ENCODE results near the gene ATR.

ATR gene

DNA sequence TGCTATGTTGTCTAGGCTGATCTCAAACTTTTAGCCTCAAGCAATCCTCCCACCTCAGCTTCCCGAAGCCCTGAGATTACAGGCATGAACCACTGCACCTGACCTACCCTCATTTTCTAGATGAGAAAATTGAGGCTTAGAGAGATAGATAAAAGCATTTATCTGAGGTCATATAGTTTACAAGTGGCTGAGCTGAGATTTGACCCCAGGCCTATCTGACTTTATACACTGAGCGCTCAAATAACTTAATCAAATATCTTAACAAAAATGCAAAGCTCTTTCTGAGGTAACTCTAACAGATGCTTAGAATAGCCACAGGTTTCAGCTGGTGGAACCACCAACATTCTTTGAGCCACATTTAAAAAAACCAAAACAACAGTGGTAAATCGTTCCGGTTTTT, 23.2 kb upstream of the ATR start:
- H3K14ac ChIP-seq (ENCODE audit: low read length) = no peak overlapping the region
- no peak overlapping the region for H4K8ac ChIP-seq (ENCODE audit: low read depth, low read length)
- H3K4ac ChIP-seq (ENCODE audit: low read depth, low read length) = no peak overlapping the region
- no peak overlapping the region for H3K9ac ChIP-seq (ENCODE audit: low read length)
- peak; percentile 88 to 97 for DNase-seq
- no peaks in the 10 kb centered on the region for H3K27me3 ChIP-seq (ENCODE audit: insufficient read depth, low read length)
- no peaks in the 10 kb centered on the region for H3K36me3 ChIP-seq (ENCODE audit: control insufficient read depth in 1 of 2, insufficient read depth in 2 of 2, low read length in 2 of 2)
- H2BK5ac ChIP-seq (ENCODE audit: low read depth, low read length, poor library complexity) = no peak overlapping the region
- H4K91ac ChIP-seq (ENCODE audit: low read depth, low read length) = no peak overlapping the region
- H3K79me2 ChIP-seq (ENCODE audit: control insufficient read depth, insufficient read depth, low read length, poor library complexity) = no peaks in the 10 kb centered on the region
- no peak overlapping the region for H2AFZ ChIP-seq (ENCODE audit: insufficient read depth, low read length, poor library complexity)
- no peak overlapping the region for H3K4me3 ChIP-seq (ENCODE audit: low read depth, low read length)
- no peak overlapping the region for H3K23ac ChIP-seq (ENCODE audit: low read length)
- H3K18ac ChIP-seq (ENCODE audit: low read length) = no peak overlapping the region
- H3K4me2 ChIP-seq (ENCODE audit: low read length) = no peak overlapping the region
- H2BK12ac ChIP-seq (ENCODE audit: low read length) = no peak overlapping the region
- H2BK120ac ChIP-seq (ENCODE audit: insufficient read depth, low read length, poor library complexity) = no peak overlapping the region
- no CpG with 5 or more reads among the region's 4 CpGs for WGBS (ENCODE audit: extremely low coverage, insufficient coverage, insufficient read length)
- no peaks in the 10 kb centered on the region for H3K9me3 ChIP-seq (ENCODE audit: insufficient read depth, low read depth, low read length)
- no peaks in the 10 kb centered on the region for H3K4me1 ChIP-seq (ENCODE audit: control insufficient read depth in 1 of 2, insufficient read depth in 2 of 2, low read length in 2 of 2)
- H4K12ac ChIP-seq (ENCODE audit: low read depth, low read length) = no peak overlapping the region
- H2AK5ac ChIP-seq (ENCODE audit: low read length) = no peak overlapping the region
- H3K79me1 ChIP-seq (ENCODE audit: low read length) = no peaks in the 10 kb centered on the region
- H3K27ac ChIP-seq (ENCODE audit: low read depth, low read length) = no peak overlapping the region

DNA sequence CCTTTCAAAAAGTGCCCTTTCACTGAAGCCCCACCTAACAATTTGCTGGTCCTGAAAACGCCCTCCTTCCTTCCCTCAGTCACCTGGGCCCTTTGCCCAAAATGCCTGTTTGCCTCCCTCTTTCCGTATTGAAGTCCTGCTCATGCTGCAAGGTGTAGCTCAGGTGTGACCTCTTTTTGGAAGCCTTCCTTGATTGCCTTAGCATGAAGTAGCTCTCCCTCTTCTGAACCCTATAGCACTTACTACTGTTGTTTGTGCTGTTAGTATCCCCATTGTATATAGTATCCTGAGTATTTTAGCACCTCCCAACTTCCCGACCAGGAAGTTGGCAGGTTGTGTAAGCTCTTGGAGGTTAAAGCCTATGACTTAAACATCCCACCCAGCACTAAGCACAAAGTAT, 19.4 kb upstream of the ATR start:
- Histone ChIP-seq H3K14ac (ENCODE audit: low read length) (no peak overlapping the region), H3K79me2 (ENCODE audit: control insufficient read depth, insufficient read depth, low read length, poor library complexity) (peaks cover 2% of the 10 kb centered on the region), H2BK5ac (ENCODE audit: low read depth, low read length, poor library complexity) (no peak overlapping the region), H3K4me1 (ENCODE audit: control insufficient read depth in 1 of 2, insufficient read depth in 2 of 2, low read length in 2 of 2) (no peaks in the 10 kb centered on the region), H3K23ac (ENCODE audit: low read length) (no peak overlapping the region), H3K4me3 (ENCODE audit: low read depth, low read length) (no peak overlapping the region), H4K91ac (ENCODE audit: low read depth, low read length) (no peak overlapping the region), H3K27me3 (ENCODE audit: insufficient read depth, low read length) (no peaks in the 10 kb centered on the region), H3K79me1 (ENCODE audit: low read length) (peaks cover 7% of the 10 kb centered on the region), H3K36me3 (ENCODE audit: control insufficient read depth in 1 of 2, insufficient read depth in 2 of 2, low read length in 2 of 2) (no peaks in the 10 kb centered on the region), H2BK120ac (ENCODE audit: insufficient read depth, low read length, poor library complexity) (no peak overlapping the region), H2AFZ (ENCODE audit: insufficient read depth, low read length, poor library complexity) (no peak overlapping the region), H4K8ac (ENCODE audit: low read depth, low read length) (no peak overlapping the region), H3K18ac (ENCODE audit: low read length) (no peak overlapping the region), H3K9ac (ENCODE audit: low read length) (no peak overlapping the region), H3K4ac (ENCODE audit: low read depth, low read length) (no peak overlapping the region), H3K4me2 (ENCODE audit: low read length) (no peak overlapping the region), H2BK12ac (ENCODE audit: low read length) (no peak overlapping the region), H2AK5ac (ENCODE audit: low read length) (no peak overlapping the region), H4K12ac (ENCODE audit: low read depth, low read length) (no peak overlapping the region), H3K27ac (ENCODE audit: low read depth, low read length) (no peak overlapping the region), H3K9me3 (ENCODE audit: insufficient read depth, low read depth, low read length) (no peaks in the 10 kb centered on the region)
- DNase-seq = no peak
- no CpG with 5 or more reads among the region's 3 CpGs for WGBS (ENCODE audit: extremely low coverage, insufficient coverage, insufficient read length)

DNA sequence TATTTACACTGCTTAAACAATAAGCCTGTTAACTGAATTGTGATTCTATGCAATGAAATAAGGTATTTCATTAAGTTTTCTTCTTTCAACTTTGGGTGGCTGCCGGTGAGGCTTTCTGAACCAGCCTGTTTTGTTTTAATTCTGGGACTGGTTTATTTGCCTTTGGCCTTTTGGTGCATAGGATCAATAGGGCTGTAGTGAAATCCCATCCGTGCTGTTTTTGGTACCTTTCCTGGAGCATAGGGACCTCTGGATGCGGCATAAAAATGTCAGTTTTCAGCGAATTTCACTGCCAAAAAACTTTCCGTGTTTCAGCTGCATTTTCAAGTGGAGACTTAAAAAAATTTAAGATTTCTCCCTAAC, 18.2 kb upstream of the ATR start:
- peak overlapping the region; percentile 67 for H2AFZ ChIP-seq (ENCODE audit: insufficient read depth, low read length, poor library complexity)
- H2BK12ac ChIP-seq (ENCODE audit: low read length) = no peak overlapping the region
- peak overlapping the region; percentile 77 for H3K4me3 ChIP-seq (ENCODE audit: low read depth, low read length)
- no peak for DNase-seq
- H3K4me2 ChIP-seq (ENCODE audit: low read length) = peak overlapping the region; percentile 80
- H3K9ac ChIP-seq (ENCODE audit: low read length) = peak overlapping the region; percentile 9
- no peak overlapping the region for H3K27ac ChIP-seq (ENCODE audit: low read depth, low read length)
- H2BK5ac ChIP-seq (ENCODE audit: low read depth, low read length, poor library complexity) = peak overlapping the region; percentile 81
- H3K36me3 ChIP-seq (ENCODE audit: control insufficient read depth in 1 of 2, insufficient read depth in 2 of 2, low read length in 2 of 2) = no peaks in the 10 kb centered on the region
- WGBS (ENCODE audit: extremely low coverage, insufficient coverage, insufficient read length) = no CpG with 5 or more reads among the region's 5 CpGs
- peak overlapping the region; percentile 5 for H3K4ac ChIP-seq (ENCODE audit: low read depth, low read length)
- H2BK120ac ChIP-seq (ENCODE audit: insufficient read depth, low read length, poor library complexity) = peak overlapping the region; percentile 57
- H3K27me3 ChIP-seq (ENCODE audit: insufficient read depth, low read length) = no peaks in the 10 kb centered on the region
- H3K79me1 ChIP-seq (ENCODE audit: low read length) = peaks cover 7% of the 10 kb centered on the region
- no peaks in the 10 kb centered on the region for H3K9me3 ChIP-seq (ENCODE audit: insufficient read depth, low read depth, low read length)
- H3K14ac ChIP-seq (ENCODE audit: low read length) = no peak overlapping the region
- H4K8ac ChIP-seq (ENCODE audit: low read depth, low read length) = peak overlapping the region; percentile 88
- H3K18ac ChIP-seq (ENCODE audit: low read length) = no peak overlapping the region
- H3K23ac ChIP-seq (ENCODE audit: low read length) = no peak overlapping the region
- H2AK5ac ChIP-seq (ENCODE audit: low read length) = no peak overlapping the region
- H3K4me1 ChIP-seq (ENCODE audit: control insufficient read depth in 1 of 2, insufficient read depth in 2 of 2, low read length in 2 of 2) = no peaks in the 10 kb centered on the region
- no peak overlapping the region for H4K91ac ChIP-seq (ENCODE audit: low read depth, low read length)
- H4K12ac ChIP-seq (ENCODE audit: low read depth, low read length) = no peak overlapping the region
- peaks cover 2% of the 10 kb centered on the region for H3K79me2 ChIP-seq (ENCODE audit: control insufficient read depth, insufficient read depth, low read length, poor library complexity)

DNA sequence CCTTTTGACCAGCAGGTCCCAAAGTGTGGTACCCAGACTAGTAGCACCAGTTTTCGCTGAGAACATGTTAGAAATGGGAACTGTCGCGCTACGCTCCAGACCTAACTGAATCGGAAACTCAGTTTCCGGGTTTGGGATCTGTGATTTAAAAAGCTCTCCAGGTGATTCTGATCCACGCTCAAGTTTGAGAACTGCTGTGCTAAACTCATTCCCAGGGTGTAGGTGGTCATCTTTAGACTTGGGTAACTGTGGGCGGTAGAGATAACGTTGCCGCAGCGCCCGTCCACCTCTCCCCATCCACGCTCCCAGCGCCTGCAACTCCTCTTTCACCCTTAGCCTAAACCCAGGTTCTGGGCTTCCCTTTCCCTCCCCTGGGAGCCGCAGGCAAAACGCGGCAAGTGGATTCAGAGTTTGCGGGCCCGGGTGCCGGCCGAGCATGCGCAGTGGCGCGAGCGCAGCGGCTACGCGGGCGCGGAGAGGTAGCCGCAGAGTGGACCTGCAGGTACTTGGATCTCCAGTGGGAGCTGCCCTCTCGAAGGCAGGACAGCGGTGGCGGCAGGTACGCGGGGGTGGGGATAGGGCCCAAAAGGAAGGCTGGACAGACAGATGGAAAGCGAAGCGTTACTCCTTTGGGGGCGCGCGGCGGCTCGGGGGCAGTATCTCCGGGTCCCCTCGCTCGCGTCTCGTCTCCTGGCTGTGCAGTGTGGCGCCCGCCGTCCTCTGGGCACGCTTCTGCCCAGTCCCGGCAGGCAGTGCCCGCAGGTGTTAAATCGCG, 17.6 kb upstream of the ATR start, which contains the start of gene PLS1:
Gene PLS1 (plus strand): TSS at position 443 of the 775 bp plus-strand sequence. CDS start 67,845 bp downstream, outside the sequence.
- H3K4ac ChIP-seq (ENCODE audit: low read depth, low read length) = peak within 1 kb of the TSS; percentile 5
- H3K4me2 ChIP-seq (ENCODE audit: low read length) = peak within 1 kb of the TSS; percentile 80
- peak within 1 kb of the TSS; percentile 18 for H3K9ac ChIP-seq (ENCODE audit: low read length)
- H3K27me3 ChIP-seq (ENCODE audit: insufficient read depth, low read length) = no peaks in the 10 kb centered on the region
- peak within 1 kb of the TSS; percentile 66 for H2BK12ac ChIP-seq (ENCODE audit: low read length)
- H3K23ac ChIP-seq (ENCODE audit: low read length) = no peak within 1 kb of the TSS
- H2BK120ac ChIP-seq (ENCODE audit: insufficient read depth, low read length, poor library complexity) = peak within 1 kb of the TSS; percentile 57
- DNase-seq = peak; percentile 86 to 97
- peak within 1 kb of the TSS; percentile 77 for H3K4me3 ChIP-seq (ENCODE audit: low read depth, low read length)
- H3K14ac ChIP-seq (ENCODE audit: low read length) = peak within 1 kb of the TSS; percentile 46
- H3K79me1 ChIP-seq (ENCODE audit: low read length) = peaks cover 7% of the 10 kb centered on the region
- H2AK5ac ChIP-seq (ENCODE audit: low read length) = no peak within 1 kb of the TSS
- H3K36me3 ChIP-seq (ENCODE audit: control insufficient read depth in 1 of 2, insufficient read depth in 2 of 2, low read length in 2 of 2) = no peaks in the 10 kb centered on the region
- no peaks in the 10 kb centered on the region for H3K4me1 ChIP-seq (ENCODE audit: control insufficient read depth in 1 of 2, insufficient read depth in 2 of 2, low read length in 2 of 2)
- H4K91ac ChIP-seq (ENCODE audit: low read depth, low read length) = peak within 1 kb of the TSS; percentile 67
- peak within 1 kb of the TSS; percentile 79 for H3K27ac ChIP-seq (ENCODE audit: low read depth, low read length)
- H3K18ac ChIP-seq (ENCODE audit: low read length) = peak within 1 kb of the TSS; percentile 52
- peak within 1 kb of the TSS; percentile 88 for H4K8ac ChIP-seq (ENCODE audit: low read depth, low read length)
- H4K12ac ChIP-seq (ENCODE audit: low read depth, low read length) = peak within 1 kb of the TSS; percentile 48
- H3K9me3 ChIP-seq (ENCODE audit: insufficient read depth, low read depth, low read length) = no peaks in the 10 kb centered on the region
- H3K79me2 ChIP-seq (ENCODE audit: control insufficient read depth, insufficient read depth, low read length, poor library complexity) = peaks cover 2% of the 10 kb centered on the region
- peak within 1 kb of the TSS; percentile 67 for H2AFZ ChIP-seq (ENCODE audit: insufficient read depth, low read length, poor library complexity)
- no CpG with 5 or more reads among the region's 56 CpGs for WGBS (ENCODE audit: extremely low coverage, insufficient coverage, insufficient read length)
- peak within 1 kb of the TSS; percentile 81 for H2BK5ac ChIP-seq (ENCODE audit: low read depth, low read length, poor library complexity)

All from trophoblast cell (in vitro differentiated cells and primary cell).